HepG2 (cell line): ENCODE results near the gene IRF7. TPM values are rescaled to one million over a fixed set of nuclear protein-coding genes. Genes with fewer than 3 reads are reported as not detected.

ENCODE experiments used
- ATAC-seq: fragments of 200-7000 bp; cut with Tn5 transposase; 3 replicates; pipeline ENCODE4 v1.9.1; 2020; ENCODE audit warnings: mild to moderate bottlenecking, moderate library complexity
- BruUV-seq: library from RNA; stranded (reverse); fragments of 400-500 nt; replicated peaks from 2 replicates; lab custom pipeline; 2021; lab: Mats Ljungman, UMichigan
- CTCF ChIA-PET: fragments of 300-600 bp; formaldehyde crosslinking; extraction: SDS; loops from one replicate; lab custom pipeline; 2021; ENCODE audit warnings: low total read pairs, inconsistent platforms, low intra/inter-chr PET ratio; lab: Yijun Ruan, JAX
- POLR2A ChIA-PET: fragments of 350-600 bp; sonication (Branson Sonifier 250); formaldehyde crosslinking; loops from one replicate; lab custom pipeline; 2020; ENCODE audit warnings: antibody characterized with exemption, inconsistent platforms; lab: Yijun Ruan, JAX
- DNase-seq: peaks from one replicate; pipeline ENCODE4 v3.0.0-alpha.2; 2015; ENCODE audit warnings: low spot score
- FAIRE-seq: peaks from 3 replicates; lab custom pipeline; 2011; peaks lifted over from hg19 to GRCh38; lab: Jason Lieb, UNC
- H2AFZ ChIP-seq: one replicate; pipeline ENCODE4 v1.6.1; 2011; ENCODE audit warnings: low read length, inconsistent platforms
- H3K27ac ChIP-seq: fragments of 300-600 bp; 3 replicates; pipeline ENCODE4 v1.8.0; 2011; ENCODE audit warnings: mixed run types, mild to moderate bottlenecking, mixed read lengths, low read length, inconsistent platforms; ENCODE audit not compliant: insufficient read depth; ENCODE audit errors: extremely low read length
- H3K27me3 ChIP-seq, 2 experiments: fragments of 200-600 bp in 1 of 2; 2 replicates in 1 of 2; 3 replicates in 1 of 2; pipeline versions ENCODE4 v1.6.0 to v1.8.0; 2011; ENCODE audit warnings: low read length in 2 of 2, mild to moderate bottlenecking in 2 of 2, moderate library complexity in 2 of 2, inconsistent platforms in 1 of 2; ENCODE audit not compliant: insufficient read depth in 2 of 2, control insufficient read depth in 1 of 2
- H3K36me3 ChIP-seq, 2 experiments: fragments of 200-600 bp in 1 of 2; replicated peaks in 1 of 2; 2 replicates in 1 of 2; 3 replicates in 1 of 2; pipeline versions ENCODE4 v1.5.1 to v1.8.0; 2011; ENCODE audit warnings: low read length in 2 of 2, inconsistent platforms in 1 of 2; ENCODE audit not compliant: insufficient read depth in 2 of 2, control insufficient read depth in 1 of 2
- H3K4me1 ChIP-seq: 2 replicates; pipeline ENCODE4 v1.5.1; 2012; ENCODE audit warnings: low read length, inconsistent platforms; ENCODE audit not compliant: insufficient read depth
- H3K4me2 ChIP-seq: 2 replicates; pipeline ENCODE4 v1.6.0; 2011; ENCODE audit warnings: low read depth, low read length, inconsistent platforms
- H3K4me3 ChIP-seq, 3 experiments: fragments of 200-600 bp in 1 of 3; sonication (generic), shearing (Covaris generic) in 1 of 3; replicated peaks in 1 of 3; 2 replicates each; pipeline ENCODE4 v1.5.1; 2011 to 2016; ENCODE audit warnings: low read length in 3 of 3, inconsistent platforms in 2 of 3, low read depth in 2 of 3, mild to moderate bottlenecking in 2 of 3, control low read depth in 1 of 3, mixed read lengths in 1 of 3; ENCODE audit not compliant: insufficient read depth in 1 of 3
- H3K79me2 ChIP-seq: one replicate; pipeline ENCODE4 v1.6.1; 2011; ENCODE audit warnings: low read length, inconsistent platforms; ENCODE audit not compliant: insufficient read depth
- H3K9ac ChIP-seq: 2 replicates; pipeline ENCODE4 v1.6.0; 2011; ENCODE audit warnings: mild to moderate bottlenecking, low read depth, low read length, inconsistent platforms; ENCODE audit not compliant: insufficient read depth
- H3K9me3 ChIP-seq: 2 replicates; pipeline ENCODE4 v1.5.1; 2012; ENCODE audit warnings: mild to moderate bottlenecking, low read length
- H4K20me1 ChIP-seq: 2 replicates; pipeline ENCODE4 v1.6.0; 2011; ENCODE audit warnings: inconsistent platforms, mild to moderate bottlenecking, low read length, moderate library complexity; ENCODE audit not compliant: insufficient read depth
- HNF4A ChIP-seq: sonication (generic); formaldehyde crosslinking; IDR thresholded peaks from 2 replicates; pipeline ENCODE4 v1.4.0; 2020; ENCODE audit warnings: missing genetic modification reagents
- IKZF4 ChIP-seq: sonication (generic); formaldehyde crosslinking; IDR thresholded peaks from 2 replicates; pipeline ENCODE4 v1.5.1; 2020; ENCODE audit warnings: borderline replicate concordance, mild to moderate bottlenecking, low read depth, missing genetic modification reagents; ENCODE audit errors: not compliant biosample characterization
- KLF9 ChIP-seq: IDR thresholded peaks from 2 replicates; pipeline ENCODE4 v1.6.1; 2016; ENCODE audit warnings: low read depth
- LCORL ChIP-seq, 2 experiments: fragments of 450-650 bp in 1 of 2; sonication (generic) in 1 of 2; formaldehyde crosslinking in 1 of 2; IDR thresholded peaks; 2 replicates each; pipeline versions ENCODE4 v1.5.0 to v1.6.1; 2017 to 2020; ENCODE audit warnings: antibody characterized with exemption in 1 of 2, missing genetic modification reagents in 1 of 2
- NFKB2 ChIP-seq: sonication (generic); formaldehyde crosslinking; IDR thresholded peaks from 2 replicates; pipeline ENCODE4 v1.4.0; 2020; ENCODE audit warnings: missing genetic modification reagents, borderline replicate concordance
- PCBP2 ChIP-seq: fragments of 200-400 bp; formaldehyde crosslinking; optimal IDR thresholded peaks from 2 replicates; pipeline ENCODE3; 2018; ENCODE audit warnings: low read length, low read depth; ENCODE audit not compliant: poor library complexity, severe bottlenecking
- PRPF4 ChIP-seq: fragments of 200-400 bp; formaldehyde crosslinking; IDR thresholded peaks from 2 replicates; pipeline ENCODE4 v1.6.1; 2016; ENCODE audit warnings: low read length, low read depth; ENCODE audit not compliant: poor library complexity, severe bottlenecking
- ZEB1 ChIP-seq: IDR thresholded peaks from 2 replicates; pipeline ENCODE4 v1.6.1; 2012; ENCODE audit warnings: mild to moderate bottlenecking, low read depth, inconsistent platforms; ENCODE audit not compliant: insufficient replicate concordance
- ZFY ChIP-seq: sonication (generic); formaldehyde crosslinking; IDR thresholded peaks from 2 replicates; pipeline ENCODE4 v1.4.0; 2020; ENCODE audit warnings: missing genetic modification reagents
- ZNF543 ChIP-seq: sonication (generic); formaldehyde crosslinking; IDR thresholded peaks from 2 replicates; pipeline ENCODE4 v1.4.0; 2020; ENCODE audit warnings: mild to moderate bottlenecking, missing genetic modification reagents
- ZNF746 ChIP-seq: sonication (generic); formaldehyde crosslinking; IDR thresholded peaks from 2 replicates; pipeline ENCODE4 v1.8.0; 2022; ENCODE audit warnings: mild to moderate bottlenecking, missing genetic modification reagents
- ZNF781 ChIP-seq: sonication (generic); formaldehyde crosslinking; IDR thresholded peaks from 2 replicates; pipeline ENCODE4 v1.5.1; 2020; ENCODE audit warnings: borderline replicate concordance, mild to moderate bottlenecking, missing genetic modification reagents; ENCODE audit errors: not compliant biosample characterization
- WGBS: methylation state at CpG from one replicate; pipeline ENCODE4 v1.1.6; 2017; ENCODE audit warnings: low lambda C conversion rate; 5-methylcytosine and 5-hydroxymethylcytosine counted together
- in situ Hi-C: cut with HindIII; loops from 2 replicates; pipeline ENCODE4 v1.10.0; 2017; ENCODE audit warnings: low pct_unique_long_range_greater_than_20kb; ENCODE audit not compliant: extremely low pct_ligation_motif_present
- intact Hi-C: fragments of 100-400 bp; cut with micrococcal nuclease; formaldehyde crosslinking; loops from one replicate; pipeline ENCODE4 v1.10.0; 2022; ENCODE audit not compliant: unreplicated experiment
- polyA plus RNA-seq, 8 experiments: library from polyadenylated mRNA; depleted of rRNA in 3 of 8; stranded (reverse) in 7 of 8; unstranded in 1 of 8; fragments of >200 nt; fragmentation: Illumina TruSeq in 4 of 8; extraction: Trizol in 4 of 8; gene quantifications; 2 replicates each; pipeline versions ENCODE4 v1.2.1 to v1.2.3, GENCODE V29; 2011 to 2016; ENCODE audit warnings: low read depth in 4 of 8, missing spikeins in 1 of 8, mixed read lengths in 1 of 8; ENCODE audit not compliant: insufficient read depth in 1 of 8
- total RNA-seq, 5 experiments: library from RNA; depleted of rRNA; stranded (reverse); fragments of >200 nt; fragmentation: Illumina TruSeq; extraction: Trizol; gene quantifications; 2 replicates each; pipeline ENCODE4 v1.2.3, GENCODE V29; 2016; ENCODE audit warnings: low read depth in 1 of 5
- TF ChIP-seq, protein P1 (sequence below): sonication (generic); formaldehyde crosslinking; IDR thresholded peaks from 2 replicates; pipeline ENCODE4 v1.4.0; 2020; ENCODE audit warnings: missing genetic modification reagents
- TF ChIP-seq, protein P2 (sequence below): sonication (generic); formaldehyde crosslinking; IDR thresholded peaks from 2 replicates; pipeline ENCODE4 v1.4.0; 2020; ENCODE audit warnings: missing genetic modification reagents
- TF ChIP-seq, protein P3 (sequence below): sonication (generic); formaldehyde crosslinking; IDR thresholded peaks from 2 replicates; pipeline ENCODE4 v1.8.0; 2023; ENCODE audit warnings: mild to moderate bottlenecking, missing genetic modification reagents

The IRF7 gene
- total and polyA plus RNA-seq, 2 of the 13 experiments (the other 11 are each of a cell fraction or from before 2014, with no cell fraction given) = not detected

DNA sequence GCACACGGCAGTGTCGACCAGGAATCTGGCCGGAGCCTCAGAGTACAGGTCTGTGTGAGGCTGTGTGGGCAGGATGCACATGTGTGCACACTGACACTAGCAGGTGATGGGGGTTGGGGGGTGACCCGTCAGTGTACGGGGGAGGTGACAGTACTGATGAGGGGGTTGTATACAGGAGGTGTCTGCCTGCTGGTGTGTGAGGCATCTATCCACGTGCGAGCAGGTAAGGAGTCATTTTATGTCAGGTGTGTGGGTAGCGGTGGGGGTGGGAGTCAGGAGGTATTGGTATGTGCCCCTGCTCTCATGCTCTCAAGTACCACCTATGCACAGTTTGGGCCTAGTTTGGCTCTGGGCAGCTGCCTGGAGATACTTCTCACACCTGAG lies 44.0 kb downstream of the IRF7 start (continued):
- TF ChIP-seq, protein P1, sequence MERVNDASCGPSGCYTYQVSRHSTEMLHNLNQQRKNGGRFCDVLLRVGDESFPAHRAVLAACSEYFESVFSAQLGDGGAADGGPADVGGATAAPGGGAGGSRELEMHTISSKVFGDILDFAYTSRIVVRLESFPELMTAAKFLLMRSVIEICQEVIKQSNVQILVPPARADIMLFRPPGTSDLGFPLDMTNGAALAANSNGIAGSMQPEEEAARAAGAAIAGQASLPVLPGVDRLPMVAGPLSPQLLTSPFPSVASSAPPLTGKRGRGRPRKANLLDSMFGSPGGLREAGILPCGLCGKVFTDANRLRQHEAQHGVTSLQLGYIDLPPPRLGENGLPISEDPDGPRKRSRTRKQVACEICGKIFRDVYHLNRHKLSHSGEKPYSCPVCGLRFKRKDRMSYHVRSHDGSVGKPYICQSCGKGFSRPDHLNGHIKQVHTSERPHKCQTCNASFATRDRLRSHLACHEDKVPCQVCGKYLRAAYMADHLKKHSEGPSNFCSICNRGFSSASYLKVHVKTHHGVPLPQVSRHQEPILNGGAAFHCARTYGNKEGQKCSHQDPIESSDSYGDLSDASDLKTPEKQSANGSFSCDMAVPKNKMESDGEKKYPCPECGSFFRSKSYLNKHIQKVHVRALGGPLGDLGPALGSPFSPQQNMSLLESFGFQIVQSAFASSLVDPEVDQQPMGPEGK = no peak
- TF ChIP-seq ZFY (CRISPR knock-in tag) = no peak
- no peak for TF ChIP-seq HNF4A
- TF ChIP-seq PRPF4 = no peak

DNA sequence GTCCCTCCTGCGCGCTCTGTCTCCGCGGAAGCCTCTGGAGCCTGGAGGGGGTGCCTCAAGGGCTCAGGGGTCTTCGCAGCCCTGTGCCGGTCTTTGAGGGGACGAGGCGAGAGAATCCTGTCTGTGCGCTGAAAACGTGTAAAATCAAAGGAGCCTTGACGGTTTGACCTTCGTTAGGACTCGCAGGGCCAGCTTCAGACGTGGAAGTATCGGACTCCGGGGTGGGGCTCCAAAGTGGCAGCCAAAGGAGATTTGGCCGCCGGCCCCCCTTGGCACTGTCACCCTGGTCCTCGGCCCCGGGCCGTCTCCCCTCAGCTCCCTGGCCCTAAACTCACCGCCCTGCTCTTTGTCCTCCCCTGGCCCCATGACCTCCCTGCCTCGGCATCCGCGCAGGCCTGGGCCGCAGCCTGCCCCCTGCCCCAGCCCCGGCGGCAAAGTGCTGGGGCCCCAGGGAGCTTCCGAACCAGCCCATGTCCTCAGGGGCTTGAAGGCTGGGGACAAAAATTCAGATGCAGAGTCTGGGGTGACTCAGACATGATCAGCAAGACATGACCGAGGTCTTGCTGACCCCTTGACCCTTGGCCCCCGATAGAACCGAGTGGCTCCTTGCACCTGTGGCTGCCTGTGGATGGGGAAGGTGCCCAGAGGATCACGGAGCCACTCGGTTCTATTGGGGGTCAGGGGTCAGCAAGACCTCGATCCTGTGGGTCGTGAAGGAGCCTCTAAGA lies 46.4 kb downstream of the IRF7 start:
- ATAC-seq = peak; percentile 15
- BruUV-seq = TSS peak; percentile 80
- Histone ChIP-seq H3K4me3 (peak overlapping the region; percentile 68 to 96 (median 78)), H3K79me2 (peaks cover 16% of the 10 kb centered on the region), H3K9me3 (no peaks in the 10 kb centered on the region), H3K4me1 (peaks cover 70% of the 10 kb centered on the region), H4K20me1 (peaks cover 21% of the 10 kb centered on the region; the same call in 1 of the 2 replicates), H3K36me3 (no peaks in the 10 kb centered on the region; a peak in 1 of 5 replicates), H3K9ac (peak overlapping the region; percentile 86), H3K4me2 (peak overlapping the region; percentile 94), H3K27ac (peak overlapping the region; percentile 78), H2AFZ (no peak overlapping the region), H3K27me3 (no peaks in the 10 kb centered on the region; a peak in 2 of 5 replicates)
- intact Hi-C loops = no loop called here
- CTCF ChIA-PET = no interaction called here
- no peak for FAIRE-seq
- POLR2A ChIA-PET = interaction anchor here (0.6 to 2.9 kb wide), 9 partner anchors 8 to 250 kb away, joined by 3 to 18 read pairs (median 3); partner anchors contain the start of genes HRAS, LMNTD2 and RNH1
- no peak for DNase-seq
- in situ Hi-C loops = no loop called here
- WGBS = 3% methylated on average over 6 of the region's 36 CpGs
- TF ChIP-seq ZNF781 (CRISPR knock-in tag) (no peak), KLF9 (CRISPR knock-in tag) (no peak), NFKB2 (CRISPR knock-in tag) (no peak; the same call in 1 of the 2 replicates), ZNF543 (no peak), ZNF746 (CRISPR knock-in tag) (no peak), ZEB1 (no peak), IKZF4 (CRISPR knock-in tag) (no peak), LCORL (IDR thresholded peaks at IDR 0.05) (no peak), LCORL (CRISPR knock-in tag; IDR thresholded peaks at IDR 0.05) (peak; percentile 86), PCBP2 (no peak)
- TF ChIP-seq, protein P2, sequence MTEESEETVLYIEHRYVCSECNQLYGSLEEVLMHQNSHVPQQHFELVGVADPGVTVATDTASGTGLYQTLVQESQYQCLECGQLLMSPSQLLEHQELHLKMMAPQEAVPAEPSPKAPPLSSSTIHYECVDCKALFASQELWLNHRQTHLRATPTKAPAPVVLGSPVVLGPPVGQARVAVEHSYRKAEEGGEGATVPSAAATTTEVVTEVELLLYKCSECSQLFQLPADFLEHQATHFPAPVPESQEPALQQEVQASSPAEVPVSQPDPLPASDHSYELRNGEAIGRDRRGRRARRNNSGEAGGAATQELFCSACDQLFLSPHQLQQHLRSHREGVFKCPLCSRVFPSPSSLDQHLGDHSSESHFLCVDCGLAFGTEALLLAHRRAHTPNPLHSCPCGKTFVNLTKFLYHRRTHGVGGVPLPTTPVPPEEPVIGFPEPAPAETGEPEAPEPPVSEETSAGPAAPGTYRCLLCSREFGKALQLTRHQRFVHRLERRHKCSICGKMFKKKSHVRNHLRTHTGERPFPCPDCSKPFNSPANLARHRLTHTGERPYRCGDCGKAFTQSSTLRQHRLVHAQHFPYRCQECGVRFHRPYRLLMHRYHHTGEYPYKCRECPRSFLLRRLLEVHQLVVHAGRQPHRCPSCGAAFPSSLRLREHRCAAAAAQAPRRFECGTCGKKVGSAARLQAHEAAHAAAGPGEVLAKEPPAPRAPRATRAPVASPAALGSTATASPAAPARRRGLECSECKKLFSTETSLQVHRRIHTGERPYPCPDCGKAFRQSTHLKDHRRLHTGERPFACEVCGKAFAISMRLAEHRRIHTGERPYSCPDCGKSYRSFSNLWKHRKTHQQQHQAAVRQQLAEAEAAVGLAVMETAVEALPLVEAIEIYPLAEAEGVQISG (CRISPR knock-in tag) = no peak
- TF ChIP-seq, protein P3, sequence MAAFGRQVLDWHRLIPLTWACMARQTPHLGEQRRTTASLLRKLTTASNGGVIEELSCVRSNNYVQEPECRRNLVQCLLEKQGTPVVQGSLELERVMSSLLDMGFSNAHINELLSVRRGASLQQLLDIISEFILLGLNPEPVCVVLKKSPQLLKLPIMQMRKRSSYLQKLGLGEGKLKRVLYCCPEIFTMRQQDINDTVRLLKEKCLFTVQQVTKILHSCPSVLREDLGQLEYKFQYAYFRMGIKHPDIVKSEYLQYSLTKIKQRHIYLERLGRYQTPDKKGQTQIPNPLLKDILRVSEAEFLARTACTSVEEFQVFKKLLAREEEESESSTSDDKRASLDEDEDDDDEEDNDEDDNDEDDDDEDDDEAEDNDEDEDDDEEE (CRISPR knock-in tag) = 0 out of 2 replicates have a peak, but pooled peaks have one; percentile 45
